Activated naive CD4-positive, alpha-beta T cell treated with anti-CD3 and anti-CD28 coated beads, Interleukin-2, amount 50 U/mL, for 16 hours (primary cell): ENCODE data around the gene PDZD2.

Experiments
- DNase-seq: peaks from one replicate; pipeline ENCODE4 v3.0.0-alpha.2; 2020

The PDZD2 gene

GRCh38 chr5:32089146-32090000 is 450.4 kb downstream of the PDZD2 start:
- no peak for DNase-seq

- no peak for DNase-seq
Observed at GRCh38 chr5:32090026-32090754, 451.3 kb downstream of the PDZD2 start.

- no peak for DNase-seq
Observed at GRCh38 chr5:32090755-32091128, 451.8 kb downstream of the PDZD2 start.

- peak; percentile 63 for DNase-seq
Observed at GRCh38 chr5:32092938-32093812, 454.2 kb downstream of the PDZD2 start.

- DNase-seq, result no peak
Observed at GRCh38 chr5:32094691-32095090, 455.8 kb downstream of the PDZD2 start.

GRCh38 chr5:32095261-32095671 is 456.3 kb downstream of the PDZD2 start:
- no peak for DNase-seq

GRCh38 chr5:32096891-32097595 is 458.1 kb downstream of the PDZD2 start:
- DNase-seq, result no peak

- DNase-seq, result no peak
Observed at GRCh38 chr5:32098291-32098690, 459.4 kb downstream of the PDZD2 start.

- DNase-seq, result no peak
Observed at GRCh38 chr5:32098890-32099310, 460.0 kb downstream of the PDZD2 start.

GRCh38 chr5:32099486-32100035 is 460.6 kb downstream of the PDZD2 start:
- DNase-seq, result no peak

- no peak for DNase-seq
Observed at GRCh38 chr5:32100230-32100629, 461.3 kb downstream of the PDZD2 start.

- no peak for DNase-seq
Observed at GRCh38 chr5:32100691-32101302, 461.9 kb downstream of the PDZD2 start.

GRCh38 chr5:32102254-32102986 is 463.5 kb downstream of the PDZD2 start:
- DNase-seq, result no peak

GRCh38 chr5:32103521-32103920 is 464.6 kb downstream of the PDZD2 start:
- no peak for DNase-seq

GRCh38 chr5:32107291-32107690 is 468.4 kb downstream of the PDZD2 start:
- no peak for DNase-seq

GRCh38 chr5:32108167-32108566 is 469.2 kb downstream of the PDZD2 start:
- no peak for DNase-seq

- no peak for DNase-seq
Observed at GRCh38 chr5:32109236-32109635, 470.3 kb downstream of the PDZD2 start.

- no peak for DNase-seq
Observed at GRCh38 chr5:32110111-32110696, 471.3 kb downstream of the PDZD2 start.

GRCh38 chr5:32115985-32116384 is 477.1 kb downstream of the PDZD2 start:
- no peak for DNase-seq

GRCh38 chr5:32116574-32117313 is 477.8 kb downstream of the PDZD2 start:
- DNase-seq, result no peak
